NCI-H510A treated with DMSO at 0.1 percent for 48 hours (cell line): Measurements from ENCODE around the gene PDGFB.

Experiments used
- DNase-seq: peaks from one replicate; lab custom pipeline; 2025; lab: John Stamatoyannopoulos, UW

Gene PDGFB

GRCh38 chr22:39244496-39245129, at the start of gene PDGFB:
Gene PDGFB (minus strand): TSS chr22:39244982. CDS start chr22:39243963, 1,019 bp downstream.
- DNase-seq, result peak; percentile 36

GRCh38 chr22:39293766-39294368, 49.1 kb upstream of the PDGFB start:
- DNase-seq, result no peak

GRCh38 chr22:39292561-39293074, 47.8 kb upstream of the PDGFB start:
- peak; percentile 37 for DNase-seq

- DNase-seq, result no peak
Measured at GRCh38 chr22:39292031-39292462, 47.3 kb upstream of the PDGFB start.

GRCh38 chr22:39291523-39291922, 46.7 kb upstream of the PDGFB start:
- no peak for DNase-seq

- no peak for DNase-seq
Measured at GRCh38 chr22:39290724-39291161, 46.0 kb upstream of the PDGFB start.

- DNase-seq, result no peak
Measured at GRCh38 chr22:39289975-39290720, 45.4 kb upstream of the PDGFB start.

GRCh38 chr22:39289533-39289932, 44.8 kb upstream of the PDGFB start:
- DNase-seq, result no peak

- DNase-seq, result no peak
Measured at GRCh38 chr22:39288135-39288898, 43.5 kb upstream of the PDGFB start.

- DNase-seq, result no peak
Measured at GRCh38 chr22:39287076-39287725, 42.4 kb upstream of the PDGFB start.

- no peak for DNase-seq
Measured at GRCh38 chr22:39284983-39285382, 40.2 kb upstream of the PDGFB start.

GRCh38 chr22:39284142-39284980, 39.6 kb upstream of the PDGFB start:
- DNase-seq, result no peak

- no peak for DNase-seq
Measured at GRCh38 chr22:39283322-39284141, 38.8 kb upstream of the PDGFB start.

- no peak for DNase-seq
Measured at GRCh38 chr22:39282645-39283321, 38.0 kb upstream of the PDGFB start.

GRCh38 chr22:39281126-39281525, 36.3 kb upstream of the PDGFB start:
- DNase-seq, result no peak

- DNase-seq, result no peak
Measured at GRCh38 chr22:39280250-39280649, 35.5 kb upstream of the PDGFB start.

GRCh38 chr22:39279170-39279850, 34.5 kb upstream of the PDGFB start:
- no peak for DNase-seq

- no peak for DNase-seq
Measured at GRCh38 chr22:39278040-39278439, 33.3 kb upstream of the PDGFB start.
